Measurements from ENCODE around the gene ERP44.

Gene ERP44

GRCh38 chr9:99929652-99930051 lies 169.1 kb downstream of the ERP44 start:
- no peak for DNase-seq
